Prostate gland (tissue), 2 donors: ENCODE data around the gene MYH4. TPM values are rescaled to one million over a fixed set of nuclear protein-coding genes. Genes with fewer than 3 reads are reported as not detected.

Experiments used
- DNase-seq: peaks from one replicate; pipeline ENCODE4 v3.0.0-alpha.2; 2019; ENCODE audit warnings: low spot score
- H3K27ac ChIP-seq, 2 donors: fragments of 200-600 bp; sonication (generic); 2 replicates each; pipeline ENCODE4 v1.5.1; 2017 to 2019
- H3K27me3 ChIP-seq: fragments of 200-600 bp; sonication (generic); replicated peaks from 2 replicates; pipeline ENCODE4 v1.5.1; 2019; ENCODE audit not compliant: insufficient read depth
- H3K36me3 ChIP-seq, 2 donors: fragments of 200-600 bp; sonication (generic); 1 replicate in 1 of 2; 2 replicates in 1 of 2; pipeline versions ENCODE4 v1.5.1 to v1.8.1; 2017 to 2019
- H3K4me1 ChIP-seq: fragments of 200-600 bp; sonication (generic); replicated peaks from 2 replicates; pipeline ENCODE4 v1.5.1; 2019
- H3K4me3 ChIP-seq, 2 donors: fragments of 200-600 bp; sonication (generic); 2 replicates each; pipeline ENCODE4 v1.5.1; 2017 to 2019
- H3K9me3 ChIP-seq: fragments of 200-600 bp; sonication (generic); 2 replicates; pipeline ENCODE4 v1.5.1; 2017
- CTCF ChIP-seq, 4 experiments: fragments of 200-600 bp in 2 of 4; fragments of 450-650 bp in 2 of 4; sonication (generic) in 2 of 4; IDR thresholded peaks; 1 replicate in 3 of 4; 2 replicates in 1 of 4; pipeline ENCODE4 v1.5.1; 2016 to 2019; ENCODE audit warnings: antibody characterized with exemption in 4 of 4, mild to moderate bottlenecking in 2 of 4, moderate library complexity in 2 of 4
- POLR2A ChIP-seq: fragments of 450-650 bp; IDR thresholded peaks from one replicate; pipeline ENCODE4 v1.6.1; 2016; ENCODE audit warnings: antibody characterized with exemption, mild to moderate bottlenecking
- POLR2AphosphoS5 ChIP-seq: sonication (generic); formaldehyde crosslinking; IDR thresholded peaks from one replicate; pipeline ENCODE4 v1.6.1; 2017; ENCODE audit warnings: antibody characterized with exemption
- WGBS: methylation state at CpG from one replicate; pipeline ENCODE4 v1.1.5; 2018; 5-methylcytosine and 5-hydroxymethylcytosine counted together
- intact Hi-C: fragments of 100-400 bp; cut with DNase I; formaldehyde crosslinking; loops from one replicate; pipeline ENCODE4 v1.14.2; 2022
- total RNA-seq, 2 donors: library from RNA; depleted of rRNA; stranded (reverse); fragments of >200 nt; gene quantifications; one replicate each; pipeline ENCODE4 v1.1.0, GENCODE V29; 2016

MYH4 gene
- total RNA-seq, 2 donors from 2014 or later = not detected

GRCh38 chr17:10429421-10430045 lies 39.8 kb downstream of the MYH4 start:
- WGBS = 60% methylated on average over 2 of the region's 2 CpGs
- H3K36me3 ChIP-seq = no peaks in the 10 kb centered on the region

GRCh38 chr17:10428781-10429180 lies 40.6 kb downstream of the MYH4 start:
- intact Hi-C loops = no loop called here
- no peak overlapping the region for H3K27ac ChIP-seq
- 77% methylated on average over 2 of the region's 2 CpGs for WGBS
- DNase-seq = no peak
- no peaks in the 10 kb centered on the region for H3K27me3 ChIP-seq
- no peaks in the 10 kb centered on the region for H3K9me3 ChIP-seq
- no peaks in the 10 kb centered on the region for H3K4me1 ChIP-seq
- no peak for TF ChIP-seq CTCF (IDR thresholded peaks at IDR 0.05)
- TF ChIP-seq POLR2A = no peak
- no peak for TF ChIP-seq POLR2AphosphoS5
- no peaks in the 10 kb centered on the region for H3K36me3 ChIP-seq
- no peak overlapping the region for H3K4me3 ChIP-seq

More at GRCh38 chr17:10429421-10430045, 39.8 kb downstream of the MYH4 start:
- no peak overlapping the region for H3K27ac ChIP-seq
- no peaks in the 10 kb centered on the region for H3K4me1 ChIP-seq
- H3K9me3 ChIP-seq = no peaks in the 10 kb centered on the region
- TF ChIP-seq POLR2AphosphoS5 (no peak), POLR2A (no peak)
- intact Hi-C loops = no loop called here
- DNase-seq = no peak
- H3K4me3 ChIP-seq = no peak overlapping the region
- no peaks in the 10 kb centered on the region for H3K27me3 ChIP-seq

- Histone ChIP-seq H3K4me1 (no peaks in the 10 kb centered on the region), H3K36me3 (no peaks in the 10 kb centered on the region), H3K9me3 (no peaks in the 10 kb centered on the region), H3K27me3 (no peaks in the 10 kb centered on the region), H3K27ac (no peak within 1 kb of the TSS), H3K4me3 (no peak within 1 kb of the TSS)
- WGBS = 96% methylated on average over 7 of the region's 7 CpGs
- TF ChIP-seq POLR2A (no peak), POLR2AphosphoS5 (no peak), CTCF (IDR thresholded peaks at IDR 0.05) (no peak)
- DNase-seq = no peak
- intact Hi-C loops = no loop called here
These were observed 47.3 kb downstream of the MYH4 start, which contains the start of gene MYH8 for GRCh38 chr17:10421900-10422542. MYH8 (minus strand) TSS chr17:10421950; CDS start chr17:10420227, 1,723 bp downstream.

GRCh38 chr17:10421211-10421610 lies 48.1 kb downstream of the MYH4 start:
- TF ChIP-seq CTCF (IDR thresholded peaks at IDR 0.05) = no peak
- no peak for TF ChIP-seq POLR2A
- TF ChIP-seq POLR2AphosphoS5 = no peak
- H3K4me3 ChIP-seq = no peak overlapping the region
- no peaks in the 10 kb centered on the region for H3K27me3 ChIP-seq
- H3K4me1 ChIP-seq = no peaks in the 10 kb centered on the region
- no peak for DNase-seq
- intact Hi-C loops = no loop called here
- no peaks in the 10 kb centered on the region for H3K36me3 ChIP-seq
- H3K27ac ChIP-seq = no peak overlapping the region
- no peaks in the 10 kb centered on the region for H3K9me3 ChIP-seq
- WGBS = 87% methylated on average over 2 of the region's 2 CpGs

GRCh38 chr17:10420811-10421210 lies 48.5 kb downstream of the MYH4 start:
- Histone ChIP-seq H3K27me3 (no peaks in the 10 kb centered on the region), H3K36me3 (no peaks in the 10 kb centered on the region), H3K4me1 (no peaks in the 10 kb centered on the region), H3K27ac (no peak overlapping the region), H3K4me3 (no peak overlapping the region), H3K9me3 (no peaks in the 10 kb centered on the region)
- no peak for DNase-seq
- TF ChIP-seq POLR2A (no peak), POLR2AphosphoS5 (no peak), CTCF (IDR thresholded peaks at IDR 0.05) (no peak)
- WGBS = 73% methylated on average over 2 of the region's 2 CpGs
- intact Hi-C loops = no loop called here
